ENCODE results near the gene SREBF2.
A peak's percentile ranks its signal among the peaks of the same experiment; 100 is the strongest.

The SREBF2 gene

DNA sequence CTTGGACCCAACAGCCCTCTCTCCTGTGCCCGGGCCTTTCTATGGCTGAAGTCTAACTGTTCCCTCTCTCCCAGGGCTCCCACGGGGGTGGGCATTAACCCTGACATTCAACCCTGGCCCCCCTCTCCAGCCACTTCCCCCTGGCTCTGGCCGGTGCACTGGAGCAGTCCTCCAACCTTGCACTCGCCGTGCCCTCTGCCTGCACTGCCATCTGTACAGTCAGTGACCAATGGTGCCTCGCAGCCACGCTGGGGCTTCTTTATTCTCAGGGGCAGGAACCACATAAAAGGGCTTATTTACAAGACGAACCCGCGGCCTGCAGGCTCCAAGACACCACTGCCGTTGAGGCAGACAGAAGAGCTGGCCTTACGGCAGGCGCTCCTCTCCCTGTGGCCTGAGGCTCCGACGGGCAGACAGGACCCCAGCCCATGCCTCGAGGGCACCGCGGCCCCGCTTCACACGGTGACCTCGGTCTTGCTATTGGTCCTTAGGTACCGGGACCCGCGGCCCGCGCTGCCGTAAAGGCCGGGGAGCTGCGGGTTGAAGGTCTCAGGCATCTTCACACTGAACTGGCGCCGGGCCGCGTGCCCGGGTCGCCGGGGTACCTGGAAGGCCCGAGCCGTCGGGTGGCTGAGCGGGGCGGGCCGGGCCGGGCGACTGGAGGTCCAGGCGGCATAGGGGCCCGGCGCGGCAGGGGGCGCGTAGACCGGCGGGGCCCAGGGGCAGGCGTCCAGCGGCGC, 76.6 kb downstream of the SREBF2 start:
- DNase-seq: no peak

DNA sequence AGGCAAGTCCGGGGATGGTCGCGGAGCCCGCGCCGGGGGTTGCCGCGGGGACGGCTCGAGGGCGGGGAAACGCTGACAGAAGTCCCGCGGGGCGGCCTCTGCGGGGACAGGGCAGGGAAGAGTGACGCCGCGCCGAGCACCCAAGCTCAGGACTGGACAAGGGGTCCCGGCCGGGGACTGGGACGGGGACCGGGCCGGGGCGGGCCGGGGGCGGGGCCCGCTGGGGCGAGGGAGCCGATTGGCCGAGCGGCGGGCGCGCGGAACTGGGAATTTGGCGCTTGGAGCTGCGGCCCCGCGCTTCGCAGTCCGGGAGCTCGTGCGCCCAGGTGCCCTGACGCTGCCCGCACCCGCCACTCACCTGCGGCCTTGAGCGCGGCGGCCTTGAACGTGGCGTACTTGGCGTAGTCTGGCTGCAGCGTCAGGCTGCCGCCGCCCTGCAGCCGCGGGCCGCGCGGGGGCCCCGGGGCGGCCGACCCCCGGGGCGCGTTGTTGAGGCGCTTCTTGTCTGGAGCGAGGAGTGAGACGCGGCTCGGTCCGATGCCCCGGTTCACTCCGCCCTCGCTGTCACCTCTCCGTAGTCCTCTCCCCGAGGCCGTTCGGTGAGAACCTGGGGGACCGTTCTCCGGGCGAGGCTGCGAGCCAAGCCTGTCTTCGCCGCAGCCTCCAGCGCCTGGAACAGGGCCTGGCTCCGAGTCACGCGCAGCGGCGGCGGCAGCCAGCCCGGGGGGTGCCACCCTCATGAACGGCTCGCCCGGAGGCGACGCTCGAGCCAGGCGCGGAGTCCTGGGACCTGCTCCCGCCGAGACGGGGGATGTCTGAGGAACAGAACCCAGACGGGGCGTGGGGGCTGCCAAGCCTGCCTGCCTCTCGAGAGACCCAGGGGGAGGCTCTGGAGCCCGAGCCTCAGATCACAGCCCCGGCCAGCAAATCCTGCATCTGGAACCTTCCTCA, 77.4 kb downstream of the SREBF2 start:
- peak; percentile 56 to 62 for DNase-seq

- peak in 1 of 2 experiments; percentile 42 for DNase-seq
These were observed 78.2 kb downstream of the SREBF2 start for GRCh38 chr22:41911001-41911611.

DNA sequence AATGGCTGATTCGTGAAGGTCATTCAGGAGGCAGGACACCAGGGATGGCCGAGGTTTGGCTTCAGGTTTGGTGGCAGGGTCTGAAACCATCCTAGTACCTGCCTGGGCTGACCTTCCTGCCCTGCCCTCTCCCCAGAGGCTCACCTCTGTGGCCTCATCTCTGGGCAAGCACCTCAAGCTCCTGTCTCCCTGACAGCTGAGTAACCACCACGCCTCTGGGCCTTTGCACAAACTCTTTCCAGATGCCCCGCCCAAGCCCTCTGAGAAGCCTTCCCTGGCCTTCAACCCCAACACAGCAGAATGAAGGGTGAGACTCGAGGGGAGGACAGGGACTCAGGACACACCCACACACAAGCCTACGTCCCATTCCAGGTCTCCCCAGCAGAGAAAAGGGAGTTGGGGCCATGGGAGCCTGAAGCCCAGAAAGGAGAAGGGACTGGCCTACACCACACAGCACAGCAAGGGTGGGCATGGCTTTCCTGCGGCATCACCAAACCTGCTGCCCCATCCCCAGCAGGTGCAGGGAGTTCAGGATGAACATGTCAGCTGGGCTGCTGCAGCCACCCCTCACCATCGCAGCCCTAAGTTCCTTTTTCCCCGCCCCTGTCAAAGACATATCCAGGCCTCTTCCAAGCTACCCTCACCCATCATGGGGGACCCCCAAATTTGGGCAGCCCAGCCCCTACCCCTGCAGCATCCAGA, 79.6 kb downstream of the SREBF2 start:
- DNase-seq: peak in 1 of 2 experiments; percentile 31

DNA sequence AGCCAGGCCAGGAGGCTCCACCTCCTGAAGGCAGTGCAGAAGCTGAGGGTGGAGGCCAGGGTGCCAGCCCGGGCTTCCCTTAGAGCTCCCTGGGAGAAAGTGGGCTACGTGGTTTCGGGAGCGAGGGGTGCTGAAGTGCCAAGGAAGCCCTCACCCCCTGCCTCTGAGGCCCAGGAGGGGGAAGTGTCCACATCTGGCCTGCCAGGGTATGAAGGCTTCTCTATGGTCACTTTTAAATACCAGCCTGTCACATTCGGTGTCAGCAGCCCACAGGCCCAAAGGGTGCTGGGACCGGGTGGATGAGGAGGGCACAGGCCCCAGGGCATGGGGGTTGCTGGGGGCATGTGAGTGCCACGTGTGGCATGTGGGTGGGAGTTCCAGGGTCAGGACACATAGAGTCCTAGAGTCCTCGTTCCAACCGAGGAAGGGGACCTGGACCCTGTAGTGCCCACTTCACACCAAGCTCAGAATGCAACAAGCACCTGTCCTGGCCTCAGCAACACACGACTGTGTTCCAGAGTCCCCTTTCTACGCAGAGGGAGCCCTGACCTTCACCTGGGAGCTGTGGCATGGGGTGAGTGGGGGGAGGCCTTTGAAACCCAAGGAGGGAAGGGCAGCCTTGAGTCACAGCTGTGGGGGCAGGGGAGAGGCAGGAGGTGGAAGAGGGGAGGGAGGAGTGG, 80.3 kb downstream of the SREBF2 start:
- DNase-seq: peak in 1 of 2 experiments; percentile 31

GRCh38 chr22:41913842-41914534, 81.1 kb downstream of the SREBF2 start:
- peak; percentile 32 to 35 for DNase-seq

DNA sequence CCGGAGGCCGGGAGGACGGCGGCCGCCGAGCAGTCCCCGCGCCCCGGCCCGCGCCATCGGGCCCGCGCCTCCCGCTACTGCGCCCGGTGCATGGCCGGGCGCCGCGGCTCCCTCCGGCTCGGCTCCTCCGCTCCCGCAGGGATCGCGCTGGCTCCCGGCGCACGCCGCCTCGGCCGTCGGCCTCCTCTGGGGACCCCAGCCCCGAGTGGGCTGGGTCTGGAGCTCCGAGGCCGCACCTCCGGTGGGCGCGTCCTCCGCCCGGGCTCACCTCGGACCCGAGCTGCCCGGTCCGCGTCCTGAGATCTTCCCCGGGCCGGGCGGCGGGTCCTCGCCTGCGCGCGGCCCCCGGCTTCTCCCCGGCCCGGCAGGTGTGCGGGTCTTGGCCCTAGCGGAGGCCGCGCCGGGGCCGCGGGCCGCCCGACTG, 81.7 kb downstream of the SREBF2 start:
- no peak for DNase-seq

DNA sequence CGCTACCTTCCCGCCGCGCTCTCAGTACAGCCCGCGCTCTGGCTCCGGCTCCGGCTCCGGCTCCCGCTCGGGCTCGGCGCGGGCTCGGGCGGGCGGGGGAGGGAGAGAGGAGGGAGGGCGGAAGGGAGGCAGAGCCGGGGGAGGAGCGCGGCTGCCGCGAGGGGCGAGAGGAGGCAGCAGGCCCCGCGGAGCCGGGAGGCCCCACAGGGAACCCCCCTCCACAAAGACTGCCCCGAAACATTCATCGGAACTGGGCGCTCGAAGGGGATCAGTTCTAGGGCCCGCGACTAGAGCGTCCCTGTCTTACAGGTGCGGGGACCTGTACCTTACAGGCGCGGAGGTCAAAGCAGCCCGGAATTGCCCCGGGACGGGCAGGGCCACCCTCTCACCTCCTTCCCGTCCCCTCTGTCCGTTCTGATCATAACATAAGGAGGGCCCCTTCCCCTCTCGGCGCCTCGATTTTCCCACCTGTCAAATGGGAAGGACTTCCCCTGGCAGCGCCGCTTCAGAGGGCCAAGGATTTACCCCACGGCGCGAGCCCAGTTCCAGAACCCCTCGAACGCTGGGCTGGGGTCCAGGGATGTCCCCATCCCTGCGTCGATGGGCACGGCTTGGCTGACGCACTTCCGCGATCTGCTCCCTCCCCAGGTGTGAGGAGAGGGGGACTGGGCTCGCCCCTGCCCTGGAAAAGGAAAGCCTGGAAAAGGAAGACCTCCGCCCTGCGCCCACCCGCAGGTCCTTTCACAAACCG, 82.3 kb downstream of the SREBF2 start, which contains the start of gene SHISA8:
Gene SHISA8, minus strand, starts transcription at position 40 of the 751 bp plus-strand sequence. CDS start 407 bp downstream, outside the sequence.
- peak in 1 of 2 experiments; percentile 70 for DNase-seq

DNA sequence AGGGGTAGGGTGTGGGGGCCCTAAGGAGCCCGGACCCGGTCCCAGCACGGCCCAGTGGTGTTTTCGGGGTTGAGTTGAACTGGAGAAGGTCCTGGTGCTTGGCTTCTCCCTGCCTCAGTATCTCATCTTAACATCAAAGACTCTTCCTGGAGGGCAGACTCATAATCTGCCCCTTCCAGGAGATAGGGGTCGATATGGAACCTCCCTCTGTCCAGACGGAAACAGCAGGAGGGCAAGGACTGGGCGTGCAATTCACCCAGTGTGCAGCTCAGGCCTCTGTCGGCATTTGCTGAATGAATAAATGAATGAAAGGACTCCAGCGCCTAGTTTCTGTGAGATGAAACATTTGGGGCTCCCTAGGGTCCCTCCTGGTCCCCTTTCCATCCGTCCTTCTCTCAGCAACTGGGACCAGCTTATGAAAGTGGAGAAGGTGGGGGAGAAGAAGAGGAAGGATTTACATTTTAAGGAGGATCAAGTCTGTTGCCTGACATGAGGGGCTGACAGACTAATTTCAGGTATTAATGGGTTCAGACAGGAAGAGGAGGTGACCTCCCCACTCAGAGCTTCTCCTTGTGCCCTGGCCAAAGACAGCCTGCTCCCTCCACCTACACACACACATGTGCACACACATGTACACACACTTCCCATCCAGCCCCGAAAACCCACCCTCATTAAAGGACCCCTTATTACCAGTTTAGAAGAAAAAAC, 83.0 kb downstream of the SREBF2 start:
- no peak for DNase-seq

- no peak for DNase-seq
These were observed 83.9 kb downstream of the SREBF2 start for GRCh38 chr22:41916745-41917358.

DNA sequence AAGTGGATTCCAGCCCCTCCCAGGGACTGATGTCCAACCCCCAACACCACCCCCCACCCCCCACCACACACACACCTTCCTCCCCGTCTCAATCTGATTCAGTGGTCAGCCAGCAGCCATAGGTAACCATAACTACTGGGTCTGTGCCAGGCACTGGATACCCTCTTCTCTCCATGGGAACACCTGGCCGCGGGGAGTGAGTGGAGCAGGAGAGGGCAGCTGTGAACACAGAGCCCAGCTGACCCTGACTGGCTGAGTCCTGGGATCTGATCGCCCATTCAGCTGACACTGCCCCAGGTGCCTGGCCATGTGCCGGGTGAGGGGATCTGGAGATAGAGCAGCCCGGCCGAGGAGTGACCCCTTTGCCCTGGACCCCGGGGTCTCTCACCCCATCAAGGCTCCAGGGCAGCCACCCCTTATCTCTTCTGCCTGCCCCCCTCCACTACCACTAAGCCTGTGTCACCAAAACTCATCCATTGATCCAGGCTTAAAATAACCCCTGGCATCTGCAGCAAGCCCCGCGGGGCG, 84.5 kb downstream of the SREBF2 start:
- DNase-seq: no peak

GRCh38 chr22:41917903-41918791, 85.2 kb downstream of the SREBF2 start:
- DNase-seq: no peak

DNA sequence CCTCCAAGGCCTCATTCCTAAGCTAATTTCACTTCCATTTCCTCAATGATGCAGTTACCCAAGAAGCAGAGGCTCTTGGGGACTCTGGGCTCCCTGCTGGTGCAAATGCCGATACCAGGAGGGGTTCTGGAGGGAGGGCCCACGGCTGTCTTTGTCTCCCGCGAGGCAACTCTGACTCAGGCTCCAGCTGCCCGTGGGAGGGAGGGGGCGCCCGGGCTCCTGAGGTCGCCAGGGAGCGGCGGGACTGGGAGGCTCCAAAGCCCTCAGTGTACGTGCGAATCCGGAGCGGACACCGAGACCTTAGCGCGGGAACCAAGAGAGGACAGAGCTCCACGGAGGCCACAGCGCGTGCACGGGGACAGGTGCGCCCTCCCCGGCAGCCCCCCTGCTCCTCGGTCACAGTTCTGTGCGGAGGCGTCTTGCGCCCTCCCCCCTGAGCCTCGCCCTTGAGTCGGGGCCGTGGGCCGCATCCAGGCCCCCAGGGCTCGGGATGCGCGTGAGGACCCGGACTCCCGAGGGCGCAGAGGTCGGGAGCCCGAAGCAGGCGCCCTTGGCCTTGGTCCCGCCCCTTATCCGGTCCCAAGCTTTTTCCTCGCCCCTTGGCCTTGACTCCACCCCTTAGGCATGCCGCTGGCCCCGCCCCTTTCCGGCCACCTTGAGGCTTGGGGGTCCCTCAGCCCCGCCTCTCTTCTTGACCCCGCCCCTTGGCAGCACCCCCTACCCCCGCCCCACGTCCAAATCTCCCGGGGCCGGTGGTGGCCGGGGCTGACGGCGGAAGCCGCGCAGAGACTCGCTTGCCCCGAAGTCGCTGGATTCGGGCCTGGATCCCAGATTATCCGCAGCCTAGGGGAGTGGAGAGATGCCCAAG, 86.7 kb downstream of the SREBF2 start:
- DNase-seq: peak; percentile 66 to 73

- no peak for DNase-seq
These were observed 87.5 kb downstream of the SREBF2 start for GRCh38 chr22:41920271-41920976.

DNA sequence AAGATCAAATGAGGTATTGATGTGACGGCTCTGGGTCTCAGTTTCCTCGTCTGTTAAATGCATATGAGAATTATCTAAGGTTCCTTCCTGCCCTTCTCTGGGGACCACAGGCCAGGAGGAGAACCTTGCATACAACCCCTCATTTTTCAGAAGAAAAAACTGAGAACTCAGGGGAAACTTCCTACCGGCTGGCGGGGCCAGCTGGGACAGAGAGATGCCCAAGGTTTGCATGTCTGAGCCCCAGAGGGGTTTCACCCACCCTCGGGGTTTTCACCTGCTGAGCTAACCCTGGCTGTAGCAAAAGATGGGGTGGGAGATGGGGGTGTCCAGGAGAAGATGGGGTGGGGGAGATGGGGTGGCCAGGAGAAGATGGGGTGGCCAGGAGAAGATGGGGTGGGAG, 89.4 kb downstream of the SREBF2 start:
- DNase-seq: no peak

DNA sequence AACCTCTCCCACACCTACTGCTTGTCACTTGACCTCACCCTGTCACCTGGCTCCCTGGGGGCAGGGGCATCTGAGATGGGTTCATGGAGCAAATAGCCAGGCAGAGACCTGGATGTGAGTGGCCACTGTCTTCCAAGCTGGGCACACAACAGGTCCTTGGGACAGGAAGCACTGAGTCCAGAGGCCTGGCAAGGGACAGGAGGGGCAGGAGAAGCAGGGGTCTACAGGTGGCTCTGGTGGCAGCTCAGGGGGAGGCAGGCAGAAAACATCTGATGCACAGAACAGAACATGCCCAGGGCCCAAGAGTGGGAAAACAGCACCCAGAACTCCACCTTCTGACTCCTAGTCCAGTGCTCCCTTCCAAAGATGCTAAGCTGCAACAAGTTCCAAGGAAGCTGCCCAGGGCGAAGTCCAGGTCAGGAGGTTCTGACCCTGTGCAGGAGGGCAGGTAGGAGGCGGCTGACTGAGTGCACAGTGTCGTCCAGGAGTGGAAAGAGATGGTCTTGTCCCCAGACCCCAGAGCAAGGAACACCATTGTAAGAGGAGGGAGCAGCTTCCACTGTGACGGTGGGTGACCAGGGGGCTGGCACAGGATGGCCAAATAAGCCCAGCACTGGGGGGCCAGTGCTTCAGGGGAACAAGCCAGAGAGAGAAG, 90.2 kb downstream of the SREBF2 start:
- DNase-seq: no peak

All from activated T-cell treated with anti-CD3 and anti-CD28 coated beads, Interleukin-2, amount 50 U/mL, for 48 hours (primary cell).